ENCODE measurements around the gene PLEKHG4B. TPM values are rescaled to one million over a fixed set of nuclear protein-coding genes. Genes with fewer than 3 reads are reported as not detected.

Gene PLEKHG4B
- total RNA-seq, 1 experiment from 2014 or later = 51.4 TPM

DNA sequence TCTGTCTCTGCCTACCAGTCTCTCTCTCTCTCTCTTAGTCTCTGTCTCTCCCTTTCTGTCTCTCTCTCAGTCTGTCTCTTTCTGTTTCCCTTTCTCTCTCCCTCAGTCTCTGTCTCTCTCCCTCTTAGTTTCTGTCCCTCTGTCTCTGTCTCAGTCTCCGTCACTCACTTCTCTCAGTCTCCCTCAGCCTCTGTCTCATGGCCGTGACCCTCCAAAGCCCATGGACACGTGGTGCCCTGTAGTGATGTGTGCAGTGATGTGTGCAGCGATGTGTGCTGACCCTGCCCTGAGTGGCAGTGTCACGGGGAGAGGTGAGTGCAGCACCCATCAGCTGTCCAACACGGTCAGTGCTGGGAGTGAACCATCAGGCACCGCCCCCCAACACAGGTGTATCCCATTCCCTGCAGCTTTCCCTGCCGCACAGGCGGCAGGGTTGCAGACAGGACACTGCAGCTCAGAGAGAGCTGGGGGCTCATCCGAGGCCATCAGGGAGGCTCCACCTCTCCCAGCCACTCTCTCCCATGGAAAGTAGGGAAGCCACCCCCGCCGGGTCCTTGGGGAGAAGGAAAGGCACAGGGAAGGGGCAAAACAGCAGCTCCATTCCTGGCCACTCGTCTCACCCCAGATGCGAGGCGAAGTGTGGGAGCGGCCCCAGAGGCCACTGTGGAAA is 98.5 kb downstream of the PLEKHG4B start:
- ChIA-PET POLR2A (no interaction called here), CTCF (interaction anchor here (1.0 to 1.2 kb wide), 2 partner anchors 10 to 131 kb away, joined by 3 read pairs; no protein-coding TSS in a partner anchor)
- no peak overlapping the region for H3K4me3 Mint-ChIP-seq
- no peak for DNase-seq (ENCODE audit: low spot score)
- no peaks in the 10 kb centered on the region for H3K9me3 Mint-ChIP-seq
- H3K4me1 Mint-ChIP-seq = peaks cover 8% of the 10 kb centered on the region
- no peaks in the 10 kb centered on the region; the same call in 1 of the 2 replicates for H3K27me3 Mint-ChIP-seq (ENCODE audit: low read depth)
- no peak for ATAC-seq
- no peaks in the 10 kb centered on the region for H3K36me3 Mint-ChIP-seq
- TF ChIP-seq, protein P1, sequence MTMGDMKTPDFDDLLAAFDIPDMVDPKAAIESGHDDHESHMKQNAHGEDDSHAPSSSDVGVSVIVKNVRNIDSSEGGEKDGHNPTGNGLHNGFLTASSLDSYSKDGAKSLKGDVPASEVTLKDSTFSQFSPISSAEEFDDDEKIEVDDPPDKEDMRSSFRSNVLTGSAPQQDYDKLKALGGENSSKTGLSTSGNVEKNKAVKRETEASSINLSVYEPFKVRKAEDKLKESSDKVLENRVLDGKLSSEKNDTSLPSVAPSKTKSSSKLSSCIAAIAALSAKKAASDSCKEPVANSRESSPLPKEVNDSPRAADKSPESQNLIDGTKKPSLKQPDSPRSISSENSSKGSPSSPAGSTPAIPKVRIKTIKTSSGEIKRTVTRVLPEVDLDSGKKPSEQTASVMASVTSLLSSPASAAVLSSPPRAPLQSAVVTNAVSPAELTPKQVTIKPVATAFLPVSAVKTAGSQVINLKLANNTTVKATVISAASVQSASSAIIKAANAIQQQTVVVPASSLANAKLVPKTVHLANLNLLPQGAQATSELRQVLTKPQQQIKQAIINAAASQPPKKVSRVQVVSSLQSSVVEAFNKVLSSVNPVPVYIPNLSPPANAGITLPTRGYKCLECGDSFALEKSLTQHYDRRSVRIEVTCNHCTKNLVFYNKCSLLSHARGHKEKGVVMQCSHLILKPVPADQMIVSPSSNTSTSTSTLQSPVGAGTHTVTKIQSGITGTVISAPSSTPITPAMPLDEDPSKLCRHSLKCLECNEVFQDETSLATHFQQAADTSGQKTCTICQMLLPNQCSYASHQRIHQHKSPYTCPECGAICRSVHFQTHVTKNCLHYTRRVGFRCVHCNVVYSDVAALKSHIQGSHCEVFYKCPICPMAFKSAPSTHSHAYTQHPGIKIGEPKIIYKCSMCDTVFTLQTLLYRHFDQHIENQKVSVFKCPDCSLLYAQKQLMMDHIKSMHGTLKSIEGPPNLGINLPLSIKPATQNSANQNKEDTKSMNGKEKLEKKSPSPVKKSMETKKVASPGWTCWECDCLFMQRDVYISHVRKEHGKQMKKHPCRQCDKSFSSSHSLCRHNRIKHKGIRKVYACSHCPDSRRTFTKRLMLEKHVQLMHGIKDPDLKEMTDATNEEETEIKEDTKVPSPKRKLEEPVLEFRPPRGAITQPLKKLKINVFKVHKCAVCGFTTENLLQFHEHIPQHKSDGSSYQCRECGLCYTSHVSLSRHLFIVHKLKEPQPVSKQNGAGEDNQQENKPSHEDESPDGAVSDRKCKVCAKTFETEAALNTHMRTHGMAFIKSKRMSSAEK (CRISPR knock-in tag; IDR thresholded peaks at IDR 0.05; ENCODE audit: borderline replicate concordance) = no peak
- TF ChIP-seq, protein P2, sequence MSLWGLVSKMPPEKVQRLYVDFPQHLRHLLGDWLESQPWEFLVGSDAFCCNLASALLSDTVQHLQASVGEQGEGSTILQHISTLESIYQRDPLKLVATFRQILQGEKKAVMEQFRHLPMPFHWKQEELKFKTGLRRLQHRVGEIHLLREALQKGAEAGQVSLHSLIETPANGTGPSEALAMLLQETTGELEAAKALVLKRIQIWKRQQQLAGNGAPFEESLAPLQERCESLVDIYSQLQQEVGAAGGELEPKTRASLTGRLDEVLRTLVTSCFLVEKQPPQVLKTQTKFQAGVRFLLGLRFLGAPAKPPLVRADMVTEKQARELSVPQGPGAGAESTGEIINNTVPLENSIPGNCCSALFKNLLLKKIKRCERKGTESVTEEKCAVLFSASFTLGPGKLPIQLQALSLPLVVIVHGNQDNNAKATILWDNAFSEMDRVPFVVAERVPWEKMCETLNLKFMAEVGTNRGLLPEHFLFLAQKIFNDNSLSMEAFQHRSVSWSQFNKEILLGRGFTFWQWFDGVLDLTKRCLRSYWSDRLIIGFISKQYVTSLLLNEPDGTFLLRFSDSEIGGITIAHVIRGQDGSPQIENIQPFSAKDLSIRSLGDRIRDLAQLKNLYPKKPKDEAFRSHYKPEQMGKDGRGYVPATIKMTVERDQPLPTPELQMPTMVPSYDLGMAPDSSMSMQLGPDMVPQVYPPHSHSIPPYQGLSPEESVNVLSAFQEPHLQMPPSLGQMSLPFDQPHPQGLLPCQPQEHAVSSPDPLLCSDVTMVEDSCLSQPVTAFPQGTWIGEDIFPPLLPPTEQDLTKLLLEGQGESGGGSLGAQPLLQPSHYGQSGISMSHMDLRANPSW (CRISPR knock-in tag; conservative IDR thresholded peaks at IDR 0.05; ENCODE audit: low read depth) = no peak
- TF ChIP-seq, protein P3, sequence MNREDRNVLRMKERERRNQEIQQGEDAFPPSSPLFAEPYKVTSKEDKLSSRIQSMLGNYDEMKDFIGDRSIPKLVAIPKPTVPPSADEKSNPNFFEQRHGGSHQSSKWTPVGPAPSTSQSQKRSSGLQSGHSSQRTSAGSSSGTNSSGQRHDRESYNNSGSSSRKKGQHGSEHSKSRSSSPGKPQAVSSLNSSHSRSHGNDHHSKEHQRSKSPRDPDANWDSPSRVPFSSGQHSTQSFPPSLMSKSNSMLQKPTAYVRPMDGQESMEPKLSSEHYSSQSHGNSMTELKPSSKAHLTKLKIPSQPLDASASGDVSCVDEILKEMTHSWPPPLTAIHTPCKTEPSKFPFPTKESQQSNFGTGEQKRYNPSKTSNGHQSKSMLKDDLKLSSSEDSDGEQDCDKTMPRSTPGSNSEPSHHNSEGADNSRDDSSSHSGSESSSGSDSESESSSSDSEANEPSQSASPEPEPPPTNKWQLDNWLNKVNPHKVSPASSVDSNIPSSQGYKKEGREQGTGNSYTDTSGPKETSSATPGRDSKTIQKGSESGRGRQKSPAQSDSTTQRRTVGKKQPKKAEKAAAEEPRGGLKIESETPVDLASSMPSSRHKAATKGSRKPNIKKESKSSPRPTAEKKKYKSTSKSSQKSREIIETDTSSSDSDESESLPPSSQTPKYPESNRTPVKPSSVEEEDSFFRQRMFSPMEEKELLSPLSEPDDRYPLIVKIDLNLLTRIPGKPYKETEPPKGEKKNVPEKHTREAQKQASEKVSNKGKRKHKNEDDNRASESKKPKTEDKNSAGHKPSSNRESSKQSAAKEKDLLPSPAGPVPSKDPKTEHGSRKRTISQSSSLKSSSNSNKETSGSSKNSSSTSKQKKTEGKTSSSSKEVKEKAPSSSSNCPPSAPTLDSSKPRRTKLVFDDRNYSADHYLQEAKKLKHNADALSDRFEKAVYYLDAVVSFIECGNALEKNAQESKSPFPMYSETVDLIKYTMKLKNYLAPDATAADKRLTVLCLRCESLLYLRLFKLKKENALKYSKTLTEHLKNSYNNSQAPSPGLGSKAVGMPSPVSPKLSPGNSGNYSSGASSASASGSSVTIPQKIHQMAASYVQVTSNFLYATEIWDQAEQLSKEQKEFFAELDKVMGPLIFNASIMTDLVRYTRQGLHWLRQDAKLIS (CRISPR knock-in tag; IDR thresholded peaks at IDR 0.05; ENCODE audit: borderline replicate concordance) = no peak
- TF ChIP-seq TP53 (CRISPR knock-in tag; IDR thresholded peaks at IDR 0.05) = no peak
- no peak for TF ChIP-seq EMX1 (CRISPR knock-in tag; IDR thresholded peaks at IDR 0.05)
- no peak for TF ChIP-seq FOXK1 (CRISPR knock-in tag; IDR thresholded peaks at IDR 0.05)
- no peak for TF ChIP-seq GABPB1 (CRISPR knock-in tag; IDR thresholded peaks at IDR 0.05)
- no peak for TF ChIP-seq ZNF138 (CRISPR knock-in tag; conservative IDR thresholded peaks at IDR 0.05)
- no peak for TF ChIP-seq IRF2 (CRISPR knock-in tag; IDR thresholded peaks at IDR 0.05; ENCODE audit: borderline replicate concordance, low read depth)
- TF ChIP-seq ZNF232 (CRISPR knock-in tag; IDR thresholded peaks at IDR 0.05) = no peak
- no peak for TF ChIP-seq ZNF317 (CRISPR knock-in tag; IDR thresholded peaks at IDR 0.05; ENCODE audit: borderline replicate concordance, low read depth)
- no peak for TF ChIP-seq NR1H2 (CRISPR knock-in tag; IDR thresholded peaks at IDR 0.05)
- TF ChIP-seq, protein P4, sequence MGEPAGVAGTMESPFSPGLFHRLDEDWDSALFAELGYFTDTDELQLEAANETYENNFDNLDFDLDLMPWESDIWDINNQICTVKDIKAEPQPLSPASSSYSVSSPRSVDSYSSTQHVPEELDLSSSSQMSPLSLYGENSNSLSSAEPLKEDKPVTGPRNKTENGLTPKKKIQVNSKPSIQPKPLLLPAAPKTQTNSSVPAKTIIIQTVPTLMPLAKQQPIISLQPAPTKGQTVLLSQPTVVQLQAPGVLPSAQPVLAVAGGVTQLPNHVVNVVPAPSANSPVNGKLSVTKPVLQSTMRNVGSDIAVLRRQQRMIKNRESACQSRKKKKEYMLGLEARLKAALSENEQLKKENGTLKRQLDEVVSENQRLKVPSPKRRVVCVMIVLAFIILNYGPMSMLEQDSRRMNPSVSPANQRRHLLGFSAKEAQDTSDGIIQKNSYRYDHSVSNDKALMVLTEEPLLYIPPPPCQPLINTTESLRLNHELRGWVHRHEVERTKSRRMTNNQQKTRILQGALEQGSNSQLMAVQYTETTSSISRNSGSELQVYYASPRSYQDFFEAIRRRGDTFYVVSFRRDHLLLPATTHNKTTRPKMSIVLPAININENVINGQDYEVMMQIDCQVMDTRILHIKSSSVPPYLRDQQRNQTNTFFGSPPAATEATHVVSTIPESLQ (CRISPR knock-in tag; IDR thresholded peaks at IDR 0.05) = no peak
- no peak overlapping the region for H3K27ac Mint-ChIP-seq

Data from WTC11 (cell line).